ENCODE measurements around the gene MYO1B. TPM values are rescaled to one million over a fixed set of nuclear protein-coding genes. Genes with fewer than 3 reads are reported as not detected.

Gene MYO1B
- total and polyA plus RNA-seq, 2 of the 8 experiments (the other 6 are each of a cell fraction or from before 2014, with no cell fraction given): 15.5 to 61.2 TPM

DNA sequence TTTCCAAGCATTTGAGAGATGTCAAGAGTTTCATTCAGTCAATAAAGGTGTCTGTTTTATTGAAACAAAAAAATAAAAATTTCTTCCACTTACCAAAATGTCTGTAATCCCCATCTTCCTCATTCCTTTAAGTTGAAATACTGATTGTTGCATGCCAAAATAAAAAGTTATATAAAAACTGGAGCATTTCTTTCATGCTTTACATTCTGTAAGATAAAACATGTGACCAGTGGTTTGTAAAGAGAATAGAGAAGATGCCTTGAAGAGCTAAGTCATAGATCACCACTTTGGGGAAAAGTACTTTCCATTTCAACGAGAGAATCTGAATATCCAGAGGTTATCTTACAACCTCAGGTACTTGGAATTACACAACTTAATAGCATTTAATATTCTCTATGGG is 35.9 kb upstream of the MYO1B start:
- no peak overlapping the region for H2BK15ac ChIP-seq (ENCODE audit: low read length)
- FAIRE-seq: no peak

More for the DNA sequence above, 35.9 kb upstream of the MYO1B start:
- H3K36me3 ChIP-seq (ENCODE audit: control insufficient read depth in 2 of 4, insufficient read depth in 4 of 4, low read length in 3 of 4): no peaks in the 10 kb centered on the region
- no peak overlapping the region for H3K27ac ChIP-seq (ENCODE audit: low read depth, low read length)
- H3K4me2 ChIP-seq (ENCODE audit: insufficient read depth in 1 of 2, low read depth in 2 of 2, low read length in 2 of 2): no peak overlapping the region
- H3K23me2 ChIP-seq (ENCODE audit: low read depth, low read length): no peaks in the 10 kb centered on the region; the same call in 1 of the 2 replicates
- H3K56ac ChIP-seq (replicated peaks; ENCODE audit: insufficient read length, low read depth, low read length): no peak overlapping the region
- H2BK5ac ChIP-seq (ENCODE audit: low read depth, low read length): no peak overlapping the region
- no peaks in the 10 kb centered on the region for H3K4me1 ChIP-seq (replicated peaks in 1 of 4; ENCODE audit: control insufficient read depth in 3 of 4, insufficient read depth in 4 of 4, low read length in 3 of 4)
- 96% methylated on average over 1 of the region's 1 CpG; no CpG with 5 or more reads in 1 of the 2 experiments for WGBS, 2 experiments (ENCODE audit: extremely low coverage in 1 of 2, insufficient coverage in 1 of 2, insufficient read length in 1 of 2, insufficient replicate concordance in 2 of 2, low coverage in 1 of 2, low lambda C conversion rate in 2 of 2, missing lambda C conversion rate in 1 of 2)
- no peaks in the 10 kb centered on the region for H3K79me2 ChIP-seq (ENCODE audit: control insufficient read depth in 1 of 2, insufficient read depth in 2 of 2, low read length in 2 of 2)
- H2AK5ac ChIP-seq (ENCODE audit: low read depth, low read length): no peak overlapping the region
- H3K9me3 ChIP-seq (ENCODE audit: insufficient read depth in 2 of 2, low read depth in 1 of 2, low read length in 1 of 2): no peaks in the 10 kb centered on the region; a peak in 1 of 4 replicates
- no peak overlapping the region for H2BK120ac ChIP-seq (replicated peaks; ENCODE audit: low read depth, low read length)
- H2BK20ac ChIP-seq (ENCODE audit: low read length): no peak overlapping the region
- H3K18ac ChIP-seq (ENCODE audit: extremely low read depth, low read length): no peak overlapping the region
- H3K4ac ChIP-seq (replicated peaks; ENCODE audit: insufficient read length, low read depth, low read length): no peak overlapping the region
- no peak overlapping the region for H2AFZ ChIP-seq (ENCODE audit: low read length)
- no peak overlapping the region for H4K8ac ChIP-seq (ENCODE audit: extremely low read depth, insufficient read depth, low read length)
- H3K9ac ChIP-seq (replicated peaks in 1 of 4; ENCODE audit: extremely low read depth in 1 of 4, low read depth in 3 of 4, low read length in 3 of 4): no peak overlapping the region
- H3K4me3 ChIP-seq (ENCODE audit: extremely low read depth in 1 of 4, insufficient read depth in 2 of 4, low read depth in 3 of 4, low read length in 4 of 4): no peak overlapping the region
- TF ChIP-seq NANOG (IDR thresholded peaks at IDR 0.05; ENCODE audit: insufficient read depth, low read depth, low read length, poor library complexity, severe bottlenecking) (no peak), SAP30 (IDR thresholded peaks at IDR 0.05; ENCODE audit: insufficient read depth, insufficient replicate concordance, low read length) (no peak), SP1 (IDR thresholded peaks at IDR 0.05; ENCODE audit: low read depth, low read length) (no peak)
- no peaks in the 10 kb centered on the region for H3K27me3 ChIP-seq (replicated peaks in 1 of 4; ENCODE audit: control insufficient read depth in 3 of 4, extremely low read depth in 1 of 4, insufficient read depth in 3 of 4, low read length in 3 of 4)
- DNase-seq (ENCODE audit: low read depth in 1 of 2, low spot score in 2 of 2): no peak
- no peak overlapping the region for H3K23ac ChIP-seq (ENCODE audit: insufficient read length)
- H4K5ac ChIP-seq (ENCODE audit: insufficient read length, low read depth, low read length): no peak overlapping the region
- ChIA-PET POLR2A (ENCODE audit: partially characterized antibody) (interaction anchor here (1.8 kb wide), 1 partner anchor 36 kb away, joined by 4 read pairs; the partner anchor contains the start of gene MYO1B), CTCF (ENCODE audit: partially characterized antibody) (interaction anchor here (4.5 kb wide), 1 partner anchor 9 kb away, joined by 35 read pairs; no protein-coding TSS in a partner anchor)
- H4K91ac ChIP-seq (replicated peaks; ENCODE audit: insufficient read length, low read length): no peak overlapping the region
- H4K20me1 ChIP-seq (replicated peaks in 1 of 2; ENCODE audit: control insufficient read depth in 1 of 2, insufficient read depth in 2 of 2, low read length in 2 of 2): no peaks in the 10 kb centered on the region
- H3K79me1 ChIP-seq (ENCODE audit: low read depth, low read length): no peaks in the 10 kb centered on the region
- no peak overlapping the region for H3K14ac ChIP-seq (ENCODE audit: insufficient read length)
- no peak overlapping the region for H2BK12ac ChIP-seq (ENCODE audit: low read depth, low read length)

Measured in H1 (cell line).